ENCODE results near the gene SP7.
"Not testable (repeated sequence)": the region's sequence is repeated elsewhere in the genome, so short reads cannot be mapped to it uniquely, and the experiment has no call there.

Gene SP7

DNA sequence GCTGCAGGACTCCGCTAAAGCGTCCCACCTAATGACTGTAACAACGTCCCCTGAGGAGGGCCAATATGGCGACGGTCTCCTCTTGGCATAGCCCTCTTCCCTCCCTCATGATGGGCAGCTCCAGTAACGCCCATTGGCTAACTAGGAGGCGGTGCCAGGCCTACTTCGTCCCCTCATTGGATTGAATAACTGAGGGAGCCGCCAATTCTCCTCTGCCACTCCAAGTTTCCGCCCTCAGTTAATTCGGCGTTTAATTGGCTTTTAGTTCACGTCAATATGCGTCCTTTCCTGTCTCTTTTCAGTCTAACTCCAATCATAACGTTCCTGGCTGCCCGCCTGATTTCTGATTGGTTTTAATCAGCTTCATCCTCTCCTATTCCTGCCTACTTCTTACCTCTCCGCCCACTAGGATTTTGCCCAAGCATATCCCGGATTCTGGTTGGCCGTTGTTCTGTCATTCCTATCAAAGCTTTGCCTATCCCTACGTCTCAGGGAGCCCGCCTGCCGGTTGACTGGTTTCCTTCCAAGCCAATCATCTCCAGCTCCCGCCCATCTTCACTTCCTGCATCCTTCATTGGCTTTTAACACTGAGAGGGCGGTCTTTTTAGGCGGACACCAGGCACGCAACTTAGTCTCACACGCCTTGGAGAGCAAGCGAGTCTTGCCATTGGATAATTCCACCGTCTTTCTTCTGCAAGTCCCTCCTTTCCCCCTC, 43.4 kb upstream of the SP7 start:
- Histone ChIP-seq H3K27me3 (ENCODE audit: insufficient read depth, low read depth, severe bottlenecking) (no peaks in the 10 kb centered on the region), H3K36me3 (peaks cover 36% of the 10 kb centered on the region), H3K4me3 (ENCODE audit: low read depth, low read length) (peak overlapping the region; percentile 59), H3K9me3 (ENCODE audit: severe bottlenecking) (no peaks in the 10 kb centered on the region), H3K27ac (peak overlapping the region; percentile 97)
- DNase-seq, result peak; percentile 99
- TF ChIP-seq, protein P1, sequence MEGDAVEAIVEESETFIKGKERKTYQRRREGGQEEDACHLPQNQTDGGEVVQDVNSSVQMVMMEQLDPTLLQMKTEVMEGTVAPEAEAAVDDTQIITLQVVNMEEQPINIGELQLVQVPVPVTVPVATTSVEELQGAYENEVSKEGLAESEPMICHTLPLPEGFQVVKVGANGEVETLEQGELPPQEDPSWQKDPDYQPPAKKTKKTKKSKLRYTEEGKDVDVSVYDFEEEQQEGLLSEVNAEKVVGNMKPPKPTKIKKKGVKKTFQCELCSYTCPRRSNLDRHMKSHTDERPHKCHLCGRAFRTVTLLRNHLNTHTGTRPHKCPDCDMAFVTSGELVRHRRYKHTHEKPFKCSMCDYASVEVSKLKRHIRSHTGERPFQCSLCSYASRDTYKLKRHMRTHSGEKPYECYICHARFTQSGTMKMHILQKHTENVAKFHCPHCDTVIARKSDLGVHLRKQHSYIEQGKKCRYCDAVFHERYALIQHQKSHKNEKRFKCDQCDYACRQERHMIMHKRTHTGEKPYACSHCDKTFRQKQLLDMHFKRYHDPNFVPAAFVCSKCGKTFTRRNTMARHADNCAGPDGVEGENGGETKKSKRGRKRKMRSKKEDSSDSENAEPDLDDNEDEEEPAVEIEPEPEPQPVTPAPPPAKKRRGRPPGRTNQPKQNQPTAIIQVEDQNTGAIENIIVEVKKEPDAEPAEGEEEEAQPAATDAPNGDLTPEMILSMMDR (IDR thresholded peaks at IDR 0.05; ENCODE audit: low read depth, low read length), result no peak

DNA sequence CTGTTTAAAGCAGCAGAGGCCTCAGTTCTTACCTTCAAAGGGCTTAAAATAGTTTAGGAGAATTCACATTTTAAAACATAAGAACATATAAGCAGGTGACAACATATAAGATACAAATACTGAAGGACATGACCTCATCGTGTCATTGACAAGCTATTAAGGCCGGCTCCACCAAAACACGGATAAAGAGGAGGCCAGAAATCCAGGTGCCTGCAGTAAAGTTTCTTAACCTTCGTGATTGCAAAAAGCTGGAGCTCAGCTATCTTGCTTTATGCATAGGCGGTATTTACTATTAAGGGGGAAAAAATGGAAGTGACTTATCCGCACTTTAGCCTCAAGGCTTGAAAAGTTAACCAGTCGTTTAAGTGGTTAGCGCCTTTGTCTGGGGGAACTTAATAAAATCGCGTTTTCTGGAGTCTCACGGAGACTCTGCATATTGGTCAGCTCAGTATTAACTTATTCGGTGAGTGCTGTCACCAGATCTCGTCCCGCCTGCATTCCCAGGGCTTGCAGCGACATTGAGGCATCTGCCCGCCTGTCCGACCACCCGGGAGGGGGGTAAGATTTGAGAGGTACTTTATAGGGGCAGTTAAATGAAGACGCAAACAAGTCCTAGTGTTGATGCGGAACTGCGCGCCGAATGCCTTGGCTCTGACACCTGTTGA, 42.7 kb upstream of the SP7 start:
- TF ChIP-seq, protein P1 (IDR thresholded peaks at IDR 0.05; ENCODE audit: low read depth, low read length), result no peak
- Histone ChIP-seq H3K27me3 (ENCODE audit: insufficient read depth, low read depth, severe bottlenecking) (no peaks in the 10 kb centered on the region), H3K36me3 (peaks cover 29% of the 10 kb centered on the region), H3K27ac (peak overlapping the region; percentile 97), H3K9me3 (ENCODE audit: severe bottlenecking) (no peaks in the 10 kb centered on the region), H3K4me3 (ENCODE audit: low read depth, low read length) (peak overlapping the region; percentile 59)
- DNase-seq, result peak; percentile 24

DNA sequence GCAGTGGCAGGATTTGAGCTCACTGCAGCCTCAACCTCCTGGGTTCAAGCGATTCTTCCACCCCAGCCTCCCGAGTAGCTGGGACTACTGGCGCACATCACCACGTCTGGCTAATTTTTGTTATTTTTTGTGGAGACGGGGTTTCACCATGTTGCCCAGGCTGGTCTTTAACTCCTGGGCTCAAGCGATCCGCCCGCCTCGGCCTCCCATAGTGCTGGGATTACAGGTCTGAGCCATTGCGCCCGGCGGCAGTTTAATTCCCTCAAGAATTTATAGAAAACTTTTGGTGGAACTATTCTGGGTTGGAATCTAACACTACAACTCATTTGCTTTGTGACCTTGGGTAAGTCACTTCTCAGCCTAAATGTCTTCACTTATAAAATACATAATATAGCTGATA, 42.1 kb upstream of the SP7 start:
- TF ChIP-seq, protein P1 (IDR thresholded peaks at IDR 0.05; ENCODE audit: low read depth, low read length), result no peak
- Histone ChIP-seq H3K4me3 (ENCODE audit: low read depth, low read length) (peak overlapping the region; percentile 59), H3K9me3 (ENCODE audit: severe bottlenecking) (no peaks in the 10 kb centered on the region), H3K36me3 (peaks cover 23% of the 10 kb centered on the region), H3K27me3 (ENCODE audit: insufficient read depth, low read depth, severe bottlenecking) (no peaks in the 10 kb centered on the region), H3K27ac (peak overlapping the region; percentile 97)
- DNase-seq, result peak; percentile 57

DNA sequence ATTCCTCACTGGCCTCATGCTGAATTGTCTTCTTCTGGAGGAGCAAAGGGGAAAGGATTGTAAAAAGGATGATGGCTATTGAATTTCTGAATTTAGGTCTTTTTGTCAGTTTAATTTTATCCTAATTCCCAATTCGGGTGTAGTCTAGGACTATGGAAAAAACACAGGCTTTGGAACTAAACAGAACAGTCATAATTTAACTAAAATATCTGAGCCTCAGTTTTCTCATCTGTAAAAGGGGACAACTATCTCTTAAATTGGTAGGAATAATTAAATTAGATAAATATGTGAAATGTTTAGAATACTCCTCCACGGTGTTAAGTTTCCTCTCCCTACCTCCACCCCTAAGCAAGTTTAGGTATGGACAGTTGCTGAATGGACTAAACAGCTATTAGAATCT, 40.6 kb upstream of the SP7 start:
- TF ChIP-seq, protein P1 (IDR thresholded peaks at IDR 0.05; ENCODE audit: low read depth, low read length), result no peak
- H3K27ac ChIP-seq, result no peak overlapping the region; the same call in 1 of the 2 replicates
- no peaks in the 10 kb centered on the region for H3K9me3 ChIP-seq (ENCODE audit: severe bottlenecking)
- peaks cover 8% of the 10 kb centered on the region for H3K36me3 ChIP-seq
- DNase-seq, result no peak
- no peaks in the 10 kb centered on the region for H3K27me3 ChIP-seq (ENCODE audit: insufficient read depth, low read depth, severe bottlenecking)
- no peak overlapping the region for H3K4me3 ChIP-seq (ENCODE audit: low read depth, low read length)

DNA sequence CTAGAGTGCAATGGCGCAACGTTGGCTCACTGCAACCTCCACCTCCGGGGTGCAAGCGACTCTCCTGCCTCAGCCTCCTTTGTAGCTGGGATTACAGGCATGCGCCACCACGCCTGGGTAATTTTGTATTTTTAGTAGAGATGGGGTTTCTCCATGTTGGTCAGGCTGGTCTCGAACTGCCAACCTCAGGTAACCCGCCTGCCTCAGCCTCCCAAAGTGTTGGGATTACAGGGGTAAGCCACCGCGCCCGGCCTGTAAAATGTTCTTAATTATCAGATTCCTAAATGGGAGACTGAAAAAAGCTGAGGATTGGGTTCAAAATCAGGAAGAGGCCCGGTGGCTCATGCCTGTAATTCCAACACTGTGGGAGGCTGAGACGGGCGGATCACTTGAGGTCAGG, 38.1 kb upstream of the SP7 start:
- not testable (repeated sequence) for H3K27ac ChIP-seq; H3K27me3 ChIP-seq (ENCODE audit: insufficient read depth, low read depth, severe bottlenecking); H3K4me3 ChIP-seq (ENCODE audit: low read depth, low read length); H3K36me3 ChIP-seq; DNase-seq; H3K9me3 ChIP-seq (ENCODE audit: severe bottlenecking)

DNA sequence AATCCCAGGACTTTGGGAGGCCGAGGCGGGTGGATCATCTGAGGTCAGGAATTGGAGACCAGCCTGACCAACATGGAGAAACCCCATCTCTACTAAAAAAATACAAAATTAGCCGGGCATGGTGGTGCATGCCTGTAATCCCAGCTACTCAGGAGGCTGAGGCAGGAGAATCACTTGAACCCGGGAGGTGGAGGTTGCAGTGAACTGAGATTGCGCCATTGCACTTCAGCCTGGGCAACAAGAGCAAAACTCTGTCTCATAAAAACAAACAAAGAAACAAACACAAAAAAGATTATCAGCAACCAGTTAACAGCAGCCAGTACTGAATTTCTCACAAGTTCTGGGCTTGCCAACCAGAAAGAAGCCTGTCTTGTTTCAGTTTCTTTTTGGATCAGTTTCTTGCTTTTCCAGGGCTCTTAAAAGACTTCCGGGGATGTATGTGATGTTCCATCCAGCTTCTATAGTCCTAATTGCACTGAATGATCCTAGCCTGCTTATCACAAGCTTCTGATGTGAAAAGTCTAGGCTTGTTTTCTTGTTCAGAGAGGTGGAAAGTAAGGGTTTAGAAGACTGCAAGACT, 37.5 kb upstream of the SP7 start:
- not testable (repeated sequence) for DNase-seq; H3K27ac ChIP-seq; H3K27me3 ChIP-seq (ENCODE audit: insufficient read depth, low read depth, severe bottlenecking); H3K4me3 ChIP-seq (ENCODE audit: low read depth, low read length); H3K36me3 ChIP-seq; H3K9me3 ChIP-seq (ENCODE audit: severe bottlenecking)
